ENCODE measurements around the gene SCYGR2.

DNA sequence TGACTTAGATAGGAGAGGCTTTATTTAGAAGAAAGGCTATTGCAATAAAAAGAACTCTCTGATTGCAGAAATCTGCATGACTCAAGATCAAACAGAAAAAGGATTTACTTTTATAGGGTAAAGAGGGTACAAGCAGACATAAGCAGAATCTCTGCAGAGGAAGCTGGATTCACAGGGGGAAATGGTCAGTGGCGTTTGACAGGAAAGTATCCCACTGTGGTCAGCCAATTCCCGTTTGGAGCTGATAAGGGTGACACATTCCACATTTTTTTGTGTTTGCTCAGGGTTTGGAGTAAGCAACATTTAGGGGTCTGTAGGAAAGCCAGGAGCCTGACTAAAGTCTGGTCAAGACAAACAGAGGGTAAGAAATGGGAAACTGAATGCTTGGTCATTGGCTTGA, 44.0 kb downstream of the SCYGR2 start:
- TF ChIP-seq POLR2A (IDR thresholded peaks at IDR 0.05), result no peak
- TF ChIP-seq, protein P1, sequence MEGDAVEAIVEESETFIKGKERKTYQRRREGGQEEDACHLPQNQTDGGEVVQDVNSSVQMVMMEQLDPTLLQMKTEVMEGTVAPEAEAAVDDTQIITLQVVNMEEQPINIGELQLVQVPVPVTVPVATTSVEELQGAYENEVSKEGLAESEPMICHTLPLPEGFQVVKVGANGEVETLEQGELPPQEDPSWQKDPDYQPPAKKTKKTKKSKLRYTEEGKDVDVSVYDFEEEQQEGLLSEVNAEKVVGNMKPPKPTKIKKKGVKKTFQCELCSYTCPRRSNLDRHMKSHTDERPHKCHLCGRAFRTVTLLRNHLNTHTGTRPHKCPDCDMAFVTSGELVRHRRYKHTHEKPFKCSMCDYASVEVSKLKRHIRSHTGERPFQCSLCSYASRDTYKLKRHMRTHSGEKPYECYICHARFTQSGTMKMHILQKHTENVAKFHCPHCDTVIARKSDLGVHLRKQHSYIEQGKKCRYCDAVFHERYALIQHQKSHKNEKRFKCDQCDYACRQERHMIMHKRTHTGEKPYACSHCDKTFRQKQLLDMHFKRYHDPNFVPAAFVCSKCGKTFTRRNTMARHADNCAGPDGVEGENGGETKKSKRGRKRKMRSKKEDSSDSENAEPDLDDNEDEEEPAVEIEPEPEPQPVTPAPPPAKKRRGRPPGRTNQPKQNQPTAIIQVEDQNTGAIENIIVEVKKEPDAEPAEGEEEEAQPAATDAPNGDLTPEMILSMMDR (IDR thresholded peaks at IDR 0.05), result no peak

Measured in uterus (tissue), 2 donors.